Measurements from ENCODE around the gene C9orf40.

The C9orf40 gene

DNA sequence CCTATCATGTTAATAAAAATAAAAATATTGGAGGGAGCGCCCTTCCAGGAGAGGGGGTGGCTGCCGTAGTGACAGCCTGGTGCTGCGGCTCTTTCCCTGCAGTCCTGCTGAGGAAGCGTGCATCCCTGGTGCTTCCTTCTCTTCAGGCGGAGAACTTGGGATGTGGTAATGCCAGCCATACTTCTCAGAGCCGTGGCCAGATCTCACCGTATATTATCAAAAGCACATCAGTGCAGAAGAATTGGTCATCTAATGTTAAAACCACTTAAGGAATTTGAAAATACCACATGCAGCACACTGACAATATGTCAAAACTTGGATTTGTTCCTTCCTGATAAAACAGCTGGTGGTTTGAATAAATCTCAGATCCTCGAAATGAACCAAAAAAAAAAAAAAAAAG is 17.7 kb downstream of the C9orf40 start:
- DNase-seq, result no peak

DNA sequence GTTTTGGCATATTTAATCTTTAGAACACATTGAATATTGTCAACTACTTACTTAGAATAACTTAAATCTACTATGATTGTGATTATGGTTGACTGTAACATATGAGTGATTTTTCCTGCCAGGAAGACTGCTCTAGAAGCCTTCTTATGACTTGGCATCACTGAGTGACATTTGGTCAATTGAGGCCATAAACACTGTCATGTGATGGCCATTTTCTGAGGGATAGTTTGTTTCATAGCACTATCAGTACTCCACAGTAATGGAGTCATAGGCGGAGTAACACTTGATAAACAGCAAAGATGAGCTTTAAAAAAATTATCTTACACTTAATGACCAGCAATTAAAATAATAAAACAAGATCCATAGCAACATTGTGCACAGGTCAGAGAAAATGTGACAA is 31.0 kb downstream of the C9orf40 start:
- DNase-seq, result no peak

DNA sequence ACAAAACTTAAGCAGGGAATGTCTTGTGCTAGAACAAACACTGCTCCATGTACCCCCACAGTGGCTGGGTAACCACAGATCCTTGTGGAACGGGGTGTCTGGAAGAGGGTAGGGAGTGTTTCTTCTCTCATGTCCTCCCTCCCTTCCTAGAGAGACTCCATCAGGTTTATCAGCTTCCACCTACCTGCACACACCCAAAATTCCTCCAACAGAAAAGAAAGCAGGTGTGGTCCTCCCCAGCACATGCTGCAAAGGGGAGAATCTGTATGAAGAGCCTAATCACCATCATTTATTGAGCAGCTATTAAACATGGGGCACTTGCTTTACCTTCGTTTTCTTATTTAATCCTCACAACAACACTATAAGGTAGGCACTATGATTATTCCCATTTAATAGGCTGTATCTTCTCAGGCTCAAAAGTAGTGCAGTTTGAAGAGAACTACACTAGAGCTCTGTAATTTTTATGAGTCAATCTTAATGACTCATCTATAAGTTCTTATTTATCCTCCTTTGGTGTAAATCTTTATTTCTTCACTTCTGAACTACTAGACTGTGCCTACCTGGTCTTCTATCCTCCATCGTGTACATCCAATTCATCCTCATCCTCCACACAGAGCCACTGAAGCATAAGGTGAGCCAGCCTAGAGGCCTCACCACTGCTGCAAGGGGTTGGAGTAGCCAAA is 31.6 kb downstream of the C9orf40 start:
- no peak for DNase-seq

DNA sequence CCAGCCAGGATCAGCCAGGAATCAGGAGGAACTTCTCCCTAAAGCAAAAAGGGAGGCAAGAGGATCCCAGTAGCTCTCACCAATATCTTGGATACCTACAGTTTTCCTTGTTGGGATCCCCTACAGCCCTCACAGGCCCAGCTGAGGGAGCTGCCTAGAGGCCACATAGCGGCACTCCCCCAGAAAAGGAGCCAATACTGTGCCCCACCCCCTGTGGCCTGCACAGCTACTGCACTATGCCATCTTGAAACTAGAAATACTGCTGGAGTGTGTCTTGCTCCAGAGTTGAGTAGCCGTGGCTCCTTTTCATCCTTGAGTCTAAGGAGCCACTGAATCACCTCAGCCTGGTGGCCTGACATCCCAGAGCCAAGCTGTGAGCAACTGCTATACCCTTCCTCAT is 42.7 kb downstream of the C9orf40 start:
- no peak for DNase-seq

DNA sequence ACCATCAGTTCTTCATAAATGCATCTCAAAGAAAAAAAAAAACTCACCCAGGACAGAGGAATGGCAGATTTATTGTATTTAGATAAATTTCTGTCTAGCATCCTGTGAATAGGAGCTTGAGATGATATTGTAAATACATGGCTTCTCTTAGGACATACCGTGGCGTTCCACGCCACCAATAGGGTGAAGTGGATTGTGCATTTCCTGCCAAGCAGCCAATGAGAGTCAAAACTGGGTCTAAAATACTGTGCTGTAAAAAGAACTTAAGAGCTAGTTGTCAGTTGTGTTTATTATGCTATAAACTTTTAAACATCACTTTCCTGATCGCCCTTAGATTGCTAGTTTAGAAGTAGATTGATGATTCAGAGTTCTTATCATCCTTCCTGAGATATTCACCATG is 44.0 kb downstream of the C9orf40 start:
- no peak for DNase-seq

DNA sequence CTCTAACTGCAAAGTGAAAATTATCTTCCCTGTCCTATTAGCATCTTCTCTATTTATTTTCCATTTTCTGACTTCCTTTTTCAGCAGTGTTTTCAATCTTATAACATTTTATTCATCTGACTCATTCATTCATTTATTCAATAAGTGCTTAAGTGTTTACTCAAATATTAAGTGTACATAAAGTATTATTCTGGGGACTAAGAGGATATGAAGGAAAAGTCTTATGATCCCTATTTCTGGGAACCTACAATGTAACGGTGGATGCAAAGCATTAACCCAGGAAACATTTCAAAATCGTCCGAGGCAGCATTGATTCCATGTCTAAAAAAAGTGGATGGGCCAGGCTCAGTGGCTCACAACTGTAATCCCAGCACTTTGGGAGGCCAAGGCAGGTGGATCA is 45.6 kb downstream of the C9orf40 start:
- DNase-seq, result no peak

DNA sequence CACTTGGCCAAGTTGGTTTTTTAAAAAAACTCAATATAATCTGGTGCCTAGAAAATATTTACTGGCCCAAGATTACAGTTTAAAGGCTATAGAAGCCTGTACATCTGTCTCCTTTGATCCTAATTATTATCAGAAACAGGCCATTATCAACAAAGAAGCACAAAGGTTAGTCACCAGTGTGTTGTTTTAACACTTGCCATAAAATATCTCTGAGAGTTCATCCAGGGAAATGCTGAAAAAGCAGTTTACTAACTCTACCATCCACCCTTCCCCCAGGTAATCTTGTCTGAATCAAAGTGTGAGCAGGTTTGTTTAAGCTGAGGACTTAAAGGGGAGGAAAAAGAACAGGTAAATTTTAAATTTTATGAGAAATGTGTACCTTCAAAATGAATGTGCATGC is 51.7 kb downstream of the C9orf40 start:
- no peak for DNase-seq
